GM23338 (cell line): ENCODE results near the gene ANO7.

Source experiments
- EZH2 ChIP-seq: fragments of 200-600 bp; sonication (generic); IDR thresholded peaks from one replicate; pipeline ENCODE4 v1.8.0; 2017; ENCODE audit warnings: antibody characterized with exemption, mild to moderate bottlenecking, low read depth; ENCODE audit not compliant: unreplicated experiment
- EZH2phosphoT487 ChIP-seq: fragments of 200-600 bp; sonication (generic); IDR thresholded peaks from one replicate; pipeline ENCODE4 v1.8.1; 2018; ENCODE audit warnings: antibody characterized with exemption; ENCODE audit not compliant: unreplicated experiment
- TF ChIP-seq, protein P1 (sequence below), 2 experiments: fragments of 200-600 bp in 1 of 2; sonication (generic) in 1 of 2; conservative IDR thresholded peaks; 2 replicates each; pipeline versions ENCODE4 v1.5.1 to v1.6.1; 2016 to 2017; ENCODE audit warnings: antibody characterized with exemption in 2 of 2, low read depth in 2 of 2, mild to moderate bottlenecking in 2 of 2, moderate library complexity in 1 of 2
- TF ChIP-seq, protein P2 (sequence below): IDR thresholded peaks from one replicate; pipeline ENCODE4 v1.6.1; 2018; ENCODE audit warnings: antibody characterized with exemption; ENCODE audit not compliant: unreplicated experiment

DNA sequence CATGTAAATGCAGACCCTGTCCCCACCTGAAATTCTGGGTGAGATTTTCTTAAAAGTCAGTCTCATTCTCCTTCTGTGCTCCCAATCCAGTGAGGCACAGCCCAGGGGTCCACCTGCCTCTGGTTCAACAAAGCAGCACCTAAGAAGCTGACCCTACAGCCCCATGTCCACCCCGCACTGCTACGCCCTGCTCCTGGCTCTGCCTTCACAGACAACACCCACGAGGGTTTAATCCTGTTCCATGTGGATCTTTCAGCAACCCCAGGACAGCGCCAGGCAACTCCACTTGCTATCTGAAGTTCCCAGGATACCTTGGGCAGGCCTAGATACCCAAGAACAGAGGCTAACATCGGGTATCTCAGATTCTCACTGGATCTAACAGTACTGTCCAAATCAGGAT, 82.1 kb downstream of the ANO7 start:
- TF ChIP-seq, protein P1, sequence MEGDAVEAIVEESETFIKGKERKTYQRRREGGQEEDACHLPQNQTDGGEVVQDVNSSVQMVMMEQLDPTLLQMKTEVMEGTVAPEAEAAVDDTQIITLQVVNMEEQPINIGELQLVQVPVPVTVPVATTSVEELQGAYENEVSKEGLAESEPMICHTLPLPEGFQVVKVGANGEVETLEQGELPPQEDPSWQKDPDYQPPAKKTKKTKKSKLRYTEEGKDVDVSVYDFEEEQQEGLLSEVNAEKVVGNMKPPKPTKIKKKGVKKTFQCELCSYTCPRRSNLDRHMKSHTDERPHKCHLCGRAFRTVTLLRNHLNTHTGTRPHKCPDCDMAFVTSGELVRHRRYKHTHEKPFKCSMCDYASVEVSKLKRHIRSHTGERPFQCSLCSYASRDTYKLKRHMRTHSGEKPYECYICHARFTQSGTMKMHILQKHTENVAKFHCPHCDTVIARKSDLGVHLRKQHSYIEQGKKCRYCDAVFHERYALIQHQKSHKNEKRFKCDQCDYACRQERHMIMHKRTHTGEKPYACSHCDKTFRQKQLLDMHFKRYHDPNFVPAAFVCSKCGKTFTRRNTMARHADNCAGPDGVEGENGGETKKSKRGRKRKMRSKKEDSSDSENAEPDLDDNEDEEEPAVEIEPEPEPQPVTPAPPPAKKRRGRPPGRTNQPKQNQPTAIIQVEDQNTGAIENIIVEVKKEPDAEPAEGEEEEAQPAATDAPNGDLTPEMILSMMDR (conservative IDR thresholded peaks at IDR 0.05; ENCODE audit: low read depth in 2 of 2) = no peak
- TF ChIP-seq EZH2 (no peak), EZH2phosphoT487 (no peak)
- TF ChIP-seq, protein P2, sequence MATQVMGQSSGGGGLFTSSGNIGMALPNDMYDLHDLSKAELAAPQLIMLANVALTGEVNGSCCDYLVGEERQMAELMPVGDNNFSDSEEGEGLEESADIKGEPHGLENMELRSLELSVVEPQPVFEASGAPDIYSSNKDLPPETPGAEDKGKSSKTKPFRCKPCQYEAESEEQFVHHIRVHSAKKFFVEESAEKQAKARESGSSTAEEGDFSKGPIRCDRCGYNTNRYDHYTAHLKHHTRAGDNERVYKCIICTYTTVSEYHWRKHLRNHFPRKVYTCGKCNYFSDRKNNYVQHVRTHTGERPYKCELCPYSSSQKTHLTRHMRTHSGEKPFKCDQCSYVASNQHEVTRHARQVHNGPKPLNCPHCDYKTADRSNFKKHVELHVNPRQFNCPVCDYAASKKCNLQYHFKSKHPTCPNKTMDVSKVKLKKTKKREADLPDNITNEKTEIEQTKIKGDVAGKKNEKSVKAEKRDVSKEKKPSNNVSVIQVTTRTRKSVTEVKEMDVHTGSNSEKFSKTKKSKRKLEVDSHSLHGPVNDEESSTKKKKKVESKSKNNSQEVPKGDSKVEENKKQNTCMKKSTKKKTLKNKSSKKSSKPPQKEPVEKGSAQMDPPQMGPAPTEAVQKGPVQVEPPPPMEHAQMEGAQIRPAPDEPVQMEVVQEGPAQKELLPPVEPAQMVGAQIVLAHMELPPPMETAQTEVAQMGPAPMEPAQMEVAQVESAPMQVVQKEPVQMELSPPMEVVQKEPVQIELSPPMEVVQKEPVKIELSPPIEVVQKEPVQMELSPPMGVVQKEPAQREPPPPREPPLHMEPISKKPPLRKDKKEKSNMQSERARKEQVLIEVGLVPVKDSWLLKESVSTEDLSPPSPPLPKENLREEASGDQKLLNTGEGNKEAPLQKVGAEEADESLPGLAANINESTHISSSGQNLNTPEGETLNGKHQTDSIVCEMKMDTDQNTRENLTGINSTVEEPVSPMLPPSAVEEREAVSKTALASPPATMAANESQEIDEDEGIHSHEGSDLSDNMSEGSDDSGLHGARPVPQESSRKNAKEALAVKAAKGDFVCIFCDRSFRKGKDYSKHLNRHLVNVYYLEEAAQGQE = no peak
